GM19468 (cell line): Measurements from ENCODE around the gene BBS10.
"Not testable (repeated sequence)": the region's sequence is repeated elsewhere in the genome, so short reads cannot be mapped to it uniquely, and the experiment has no call there.

ENCODE experiments used
- ATAC-seq: cut with Tn5 transposase; IDR thresholded peaks from one replicate; pipeline ENCODE4 v1.9.1; 2021; ENCODE audit warnings: mild to moderate bottlenecking, moderate library complexity, moderate number of reproducible peaks; ENCODE audit not compliant: unreplicated experiment; ENCODE audit errors: extremely low read depth

BBS10 gene

GRCh38 chr12:76348079-76348901 lies at the start of gene BBS10:
Gene BBS10 (minus strand): TSS chr12:76348415. CDS start chr12:76348358, 57 bp downstream.
- peak; percentile 97 for ATAC-seq

GRCh38 chr12:76391461-76391860 lies 43.2 kb upstream of the BBS10 start:
- ATAC-seq, result no peak

GRCh38 chr12:76387614-76388013 lies 39.4 kb upstream of the BBS10 start:
- ATAC-seq, result no peak

- no peak for ATAC-seq
These were observed 36.3 kb upstream of the BBS10 start for GRCh38 chr12:76384560-76384959.

- ATAC-seq, result no peak
These were observed 35.8 kb upstream of the BBS10 start for GRCh38 chr12:76383988-76384387.

- ATAC-seq, result no peak
These were observed 31.0 kb upstream of the BBS10 start for GRCh38 chr12:76379261-76379660.

GRCh38 chr12:76376876-76377275 lies 28.7 kb upstream of the BBS10 start:
- ATAC-seq, result not testable (repeated sequence)

GRCh38 chr12:76375939-76376338 lies 27.7 kb upstream of the BBS10 start:
- no peak for ATAC-seq

- no peak for ATAC-seq
These were observed 27.3 kb upstream of the BBS10 start for GRCh38 chr12:76375470-76375869.

GRCh38 chr12:76374386-76375020 lies 26.3 kb upstream of the BBS10 start:
- no peak for ATAC-seq

- ATAC-seq, result no peak
These were observed 20.0 kb upstream of the BBS10 start for GRCh38 chr12:76368230-76368629.

- no peak for ATAC-seq
These were observed 17.9 kb upstream of the BBS10 start for GRCh38 chr12:76366163-76366562.

GRCh38 chr12:76364131-76364530 lies 15.9 kb upstream of the BBS10 start:
- ATAC-seq, result not testable (repeated sequence)

- no peak for ATAC-seq
These were observed 12.1 kb upstream of the BBS10 start for GRCh38 chr12:76360316-76360715.

- ATAC-seq, result no peak
These were observed 7.9 kb upstream of the BBS10 start for GRCh38 chr12:76356071-76356470.

- ATAC-seq, result no peak
These were observed 1.3 kb downstream of the BBS10 start for GRCh38 chr12:76346798-76347420.

GRCh38 chr12:76346236-76346635 lies 2.0 kb downstream of the BBS10 start:
- no peak for ATAC-seq

GRCh38 chr12:76345569-76345968 lies 2.6 kb downstream of the BBS10 start:
- ATAC-seq, result no peak

- no peak for ATAC-seq
These were observed 6.7 kb downstream of the BBS10 start for GRCh38 chr12:76341436-76342030.

- no peak for ATAC-seq
These were observed 7.4 kb downstream of the BBS10 start for GRCh38 chr12:76340680-76341435.
